GM11168 (cell line): ENCODE results near the gene HEPACAM.
"Not testable (repeated sequence)": the region's sequence is repeated elsewhere in the genome, so short reads cannot be mapped to it uniquely, and the experiment has no call there.

Experiments
- in situ Hi-C: fragments of 300-500 bp; cut with MboI; formaldehyde crosslinking; loops from one replicate; pipeline ENCODE4 v1.12.0; 2022; ENCODE audit warnings: low sequenced_read_pairs; ENCODE audit not compliant: unreplicated experiment

HEPACAM gene, protein sequence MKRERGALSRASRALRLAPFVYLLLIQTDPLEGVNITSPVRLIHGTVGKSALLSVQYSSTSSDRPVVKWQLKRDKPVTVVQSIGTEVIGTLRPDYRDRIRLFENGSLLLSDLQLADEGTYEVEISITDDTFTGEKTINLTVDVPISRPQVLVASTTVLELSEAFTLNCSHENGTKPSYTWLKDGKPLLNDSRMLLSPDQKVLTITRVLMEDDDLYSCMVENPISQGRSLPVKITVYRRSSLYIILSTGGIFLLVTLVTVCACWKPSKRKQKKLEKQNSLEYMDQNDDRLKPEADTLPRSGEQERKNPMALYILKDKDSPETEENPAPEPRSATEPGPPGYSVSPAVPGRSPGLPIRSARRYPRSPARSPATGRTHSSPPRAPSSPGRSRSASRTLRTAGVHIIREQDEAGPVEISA

GRCh38 chr11:124935548-124936514 is at the start of gene HEPACAM:
Gene HEPACAM, minus strand, starts transcription at chr11:124936047. Its CDS starts 41 bp downstream, at chr11:124936006.
- in situ Hi-C loops, result no loop called here

DNA sequence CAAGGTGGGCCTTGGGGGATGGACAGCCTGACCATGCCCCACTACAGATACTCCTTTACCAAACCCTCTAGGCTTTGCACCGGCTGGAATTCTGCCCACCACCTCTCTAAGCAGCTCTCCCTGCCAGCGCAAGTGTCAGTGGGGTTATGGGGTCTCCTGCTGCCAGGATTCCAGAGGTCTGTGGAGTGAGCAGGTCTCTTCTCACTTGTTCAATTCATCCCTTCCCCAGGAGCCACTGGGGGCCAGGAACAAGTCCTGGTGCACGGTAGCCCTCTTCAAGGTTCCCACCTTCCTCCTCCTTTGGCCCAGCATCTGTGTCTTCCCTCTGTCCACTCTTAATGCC is 48.6 kb upstream of the HEPACAM start:
- in situ Hi-C loops, result no loop called here

GRCh38 chr11:124983674-124984511 is 48.0 kb upstream of the HEPACAM start:
- in situ Hi-C loops, result no loop called here

DNA sequence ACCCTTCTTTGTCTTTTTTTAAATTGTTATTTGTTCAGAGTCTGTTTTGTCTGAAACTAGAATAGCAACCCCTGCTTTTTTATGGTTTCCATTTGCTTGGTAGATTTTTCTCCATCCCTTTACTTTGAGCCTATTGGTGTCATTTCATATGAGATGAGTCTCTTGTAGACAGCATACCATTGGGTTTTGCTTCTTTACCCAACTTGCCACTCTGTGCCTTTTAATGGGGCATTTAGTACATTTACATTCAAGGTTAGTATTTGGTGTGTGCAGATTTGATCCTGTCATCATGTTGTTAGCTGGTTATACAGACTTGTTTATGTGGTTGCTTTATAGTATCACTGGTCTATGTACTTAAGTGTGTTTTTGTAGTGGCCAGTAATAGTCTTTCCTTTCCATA is 46.2 kb upstream of the HEPACAM start:
- in situ Hi-C loops, result no loop called here

GRCh38 chr11:124978316-124978715 is 42.5 kb upstream of the HEPACAM start:
- in situ Hi-C loops, result no loop called here

DNA sequence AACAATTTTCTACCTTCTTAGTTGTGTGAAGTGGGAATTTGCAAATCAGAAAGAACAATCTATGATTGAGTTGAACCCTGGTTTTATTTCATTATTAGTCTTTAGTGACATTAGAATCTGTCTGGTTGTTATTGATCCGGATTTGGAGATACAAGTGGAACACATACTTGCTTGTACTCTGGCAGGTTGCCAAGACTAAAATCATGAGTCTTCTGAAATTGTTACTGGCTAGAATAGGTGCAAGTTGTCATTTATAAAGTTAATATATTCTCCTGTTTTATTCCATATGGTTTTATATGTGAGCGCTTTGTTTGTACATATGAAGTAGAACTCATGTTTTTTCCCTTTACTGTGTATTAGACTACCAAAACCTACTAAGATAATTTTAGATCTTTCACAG is 41.2 kb upstream of the HEPACAM start:
- in situ Hi-C loops, result no loop called here

DNA sequence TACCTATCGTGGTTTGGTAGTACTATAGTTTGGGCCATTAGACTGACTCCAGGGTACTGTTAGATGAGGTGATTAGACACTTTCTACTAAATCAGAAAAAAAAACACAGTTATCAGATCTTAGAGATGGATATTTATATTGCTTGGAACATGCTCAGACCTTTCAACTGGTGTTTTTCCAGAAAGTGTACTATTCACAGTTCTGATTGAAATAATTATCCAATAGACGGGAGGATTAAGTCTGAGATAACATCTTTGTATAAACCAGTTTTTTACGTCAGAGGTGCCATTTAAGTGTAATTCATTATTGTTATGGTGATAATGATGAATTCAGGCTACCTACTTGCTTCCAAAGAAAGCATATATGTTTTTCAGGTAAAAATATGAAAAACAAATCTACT is 40.7 kb upstream of the HEPACAM start:
- in situ Hi-C loops, result no loop called here

GRCh38 chr11:124971810-124972209 is 36.0 kb upstream of the HEPACAM start:
- in situ Hi-C loops, result no loop called here

GRCh38 chr11:124970925-124971324 is 35.1 kb upstream of the HEPACAM start:
- in situ Hi-C loops, result no loop called here

- in situ Hi-C loops, result not testable (repeated sequence)
Observed at GRCh38 chr11:124968197-124968596, 32.4 kb upstream of the HEPACAM start.

DNA sequence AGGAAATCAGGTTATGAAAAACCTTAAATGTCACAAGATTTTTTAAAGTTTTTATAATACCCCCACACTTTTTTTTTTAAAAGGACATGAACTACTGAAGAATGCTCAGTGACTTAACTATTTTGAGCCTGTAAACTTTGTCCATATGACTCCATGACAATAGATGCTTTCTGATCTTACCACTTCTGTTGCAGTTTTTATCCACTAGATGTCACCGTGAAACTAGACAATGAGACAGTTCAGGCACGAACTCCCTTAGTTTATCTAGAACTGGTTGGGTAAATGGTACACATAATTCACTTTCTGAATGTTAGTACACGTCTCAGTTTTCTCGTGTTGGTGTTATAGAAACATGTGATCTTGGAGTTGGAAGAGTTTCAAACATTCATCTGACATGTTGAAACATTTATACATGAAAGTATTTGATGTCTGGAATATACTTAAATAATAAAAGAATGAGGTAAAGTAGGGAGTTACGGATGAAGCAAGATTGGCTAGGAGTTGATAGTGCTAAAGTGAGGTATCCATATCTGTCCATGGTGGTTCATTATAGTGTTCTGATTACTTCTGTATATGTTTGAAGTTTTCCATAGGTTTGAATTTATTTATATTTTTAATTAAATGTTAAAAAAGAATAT is 26.2 kb upstream of the HEPACAM start:
- in situ Hi-C loops, result no loop called here

GRCh38 chr11:124955035-124955434 is 19.2 kb upstream of the HEPACAM start:
- in situ Hi-C loops, result loop anchor here (10.0 kb wide), 1 partner anchor 190 kb away; no protein-coding TSS in a partner anchor

DNA sequence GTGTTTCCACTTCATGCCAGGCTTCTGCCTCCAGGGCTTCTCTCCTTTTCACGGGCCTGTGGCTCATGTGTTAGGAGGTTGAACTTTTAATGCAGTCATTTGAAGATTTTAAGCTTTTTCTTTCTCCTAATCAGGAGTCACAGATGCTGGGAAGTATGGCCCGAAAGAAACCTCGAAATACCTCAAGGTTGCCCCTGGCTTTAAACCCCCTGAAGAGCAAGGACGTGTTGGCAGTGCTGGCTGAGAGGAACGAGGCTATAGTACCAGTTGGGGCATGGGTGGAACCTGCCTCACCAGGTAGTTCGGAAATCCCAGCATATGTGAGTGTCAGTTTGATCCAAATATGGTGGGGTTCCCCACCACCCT is 18.7 kb upstream of the HEPACAM start:
- in situ Hi-C loops, result loop anchor here (10.0 kb wide), 1 partner anchor 190 kb away; no protein-coding TSS in a partner anchor

DNA sequence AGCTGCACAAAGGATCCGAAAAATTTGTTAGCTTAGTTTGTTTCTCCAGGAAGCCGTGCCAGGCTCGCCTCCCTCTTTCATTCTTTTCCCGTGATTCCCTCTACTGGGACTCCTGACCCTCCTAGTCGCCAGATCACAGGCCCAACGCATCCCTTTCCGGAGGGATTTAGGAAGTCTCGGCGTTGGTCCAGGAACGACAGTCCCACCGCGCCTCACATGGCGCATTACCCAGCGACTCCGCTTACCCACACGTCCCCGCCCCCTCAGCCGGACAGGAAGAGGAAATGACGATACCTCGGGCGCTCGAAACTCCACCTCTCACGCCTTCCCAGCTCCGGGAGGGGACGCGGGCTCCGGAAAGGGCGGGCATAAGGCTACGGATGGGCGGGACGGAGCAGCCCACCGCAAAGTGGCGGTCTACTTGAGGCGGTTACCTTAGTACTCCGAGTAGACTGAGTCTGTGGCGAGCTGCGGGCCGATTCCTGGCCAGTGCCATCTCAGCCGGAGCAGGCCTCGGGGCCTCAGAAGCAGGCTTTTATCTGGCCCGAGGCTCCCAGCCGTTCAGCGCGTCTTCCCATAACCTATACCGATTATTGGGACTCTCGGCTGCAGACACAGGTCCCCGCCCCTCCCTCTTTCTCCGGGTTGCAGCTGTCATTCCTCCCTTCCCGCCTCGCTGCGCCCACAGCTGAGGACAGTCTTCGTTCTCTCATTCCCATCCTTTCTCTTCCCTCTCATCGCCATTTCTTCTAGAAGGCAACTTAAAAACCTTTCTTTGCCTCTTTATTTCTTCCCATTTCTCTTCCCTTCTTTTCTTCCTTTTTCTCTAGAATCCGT is 18.1 kb upstream of the HEPACAM start, which contains the start of gene CCDC15:
TSS of gene CCDC15 (plus strand) at position 450 of the 837 bp plus-strand sequence. CDS start 531 bp downstream, outside the sequence.
- in situ Hi-C loops, result loop anchor here (10.0 kb wide), 1 partner anchor 191 kb away; no protein-coding TSS in a partner anchor

GRCh38 chr11:124951341-124951740 is 15.5 kb upstream of the HEPACAM start:
- in situ Hi-C loops, result loop anchor here (10.0 kb wide), 1 partner anchor 193 kb away; no protein-coding TSS in a partner anchor

DNA sequence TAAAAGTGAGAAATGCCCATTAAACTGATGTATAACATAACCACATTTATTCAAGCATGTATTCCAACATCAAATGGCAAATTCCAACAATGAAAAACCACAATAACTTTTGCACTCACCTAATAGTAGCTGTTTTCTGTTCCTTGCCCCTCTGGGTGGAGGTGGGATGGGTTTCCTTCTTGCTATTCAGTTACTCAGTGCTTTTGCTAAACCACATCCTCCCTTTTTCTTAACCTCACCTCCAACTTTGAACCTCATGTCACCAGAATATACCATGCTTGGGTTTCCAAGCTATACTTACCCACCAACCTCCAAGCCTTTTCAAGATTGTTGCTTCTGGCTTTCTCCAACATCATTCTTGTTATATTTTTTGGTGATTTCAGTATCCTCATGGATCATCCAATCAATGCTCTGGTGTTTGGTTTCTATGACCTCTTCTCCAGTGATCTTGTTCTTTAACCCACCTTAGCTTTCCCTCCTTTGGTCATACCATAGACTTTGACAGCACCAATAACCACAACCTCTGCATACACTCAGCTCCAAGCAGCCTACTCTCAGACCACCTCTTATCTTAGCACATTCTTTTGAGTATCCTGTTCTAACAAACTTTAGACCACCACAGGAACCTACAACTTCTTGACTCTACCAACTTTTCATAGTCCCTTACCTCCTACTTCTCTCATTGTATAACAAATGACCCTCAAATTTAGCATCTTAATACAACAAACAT is 14.9 kb upstream of the HEPACAM start:
- in situ Hi-C loops, result loop anchor here (10.0 kb wide), 1 partner anchor 194 kb away; no protein-coding TSS in a partner anchor

DNA sequence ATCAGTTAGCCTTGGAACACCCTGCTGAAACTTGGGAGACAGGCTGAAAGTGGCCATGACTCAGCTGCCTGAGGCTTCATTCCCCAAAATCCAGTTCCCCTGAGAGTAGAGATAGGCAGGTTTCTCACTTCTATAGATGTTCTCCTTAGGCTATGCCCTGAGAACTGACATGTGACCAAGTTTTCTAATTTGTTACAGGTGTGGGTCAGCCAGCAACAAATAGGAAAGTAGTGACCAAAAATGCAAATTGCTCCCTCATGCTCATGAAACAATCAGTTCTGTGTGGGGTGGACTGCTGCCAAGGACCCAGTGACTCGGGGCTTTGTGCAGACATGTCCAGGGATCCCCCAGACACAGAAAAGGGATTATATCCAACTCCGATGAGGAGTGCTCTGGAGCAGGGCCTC is 10.9 kb upstream of the HEPACAM start:
- in situ Hi-C loops, result no loop called here

DNA sequence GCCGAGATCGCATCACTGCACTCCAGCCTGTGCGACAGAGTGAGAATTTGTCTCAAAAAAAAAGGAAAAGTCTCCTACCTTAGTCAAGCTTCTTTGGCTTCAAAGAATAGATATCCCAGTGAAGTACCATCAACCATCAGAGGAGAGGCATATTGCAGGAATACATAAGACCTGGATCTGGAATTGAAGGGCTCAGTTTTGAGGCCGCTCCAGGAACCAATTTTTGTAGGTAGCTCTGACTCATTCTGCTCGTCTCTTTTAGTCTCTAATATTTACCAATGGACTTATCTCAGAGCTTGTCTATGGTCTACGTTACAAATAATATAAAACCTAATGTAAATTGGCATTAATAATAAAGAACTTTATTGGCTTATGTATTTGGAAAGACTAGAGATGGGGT is 10.0 kb upstream of the HEPACAM start:
- in situ Hi-C loops, result no loop called here
